Right lobe of liver (tissue), 4 donors: ENCODE data around the gene SLC16A12.

Experiments used
- POLR2A ChIP-seq: fragments of 450-650 bp; IDR thresholded peaks from one replicate; pipeline ENCODE4 v1.6.1; 2017; ENCODE audit warnings: antibody characterized with exemption, mild to moderate bottlenecking
- TF ChIP-seq, protein P1 (sequence below), 4 donors: fragments of 200-600 bp in 3 of 4; fragments of 450-650 bp in 1 of 4; IDR thresholded peaks; one replicate each; pipeline versions ENCODE4 v1.5.1 to v1.8.0; 2016 to 2022; ENCODE audit warnings: antibody characterized with exemption in 4 of 4, mild to moderate bottlenecking in 2 of 4
- donor health status: DM: no; HTN: no; CAD: no.
- donor health status: DM: no; HTN: no; CAD: no.
- donor health status: DM: no; HTN: yes; CAD: no.

DNA sequence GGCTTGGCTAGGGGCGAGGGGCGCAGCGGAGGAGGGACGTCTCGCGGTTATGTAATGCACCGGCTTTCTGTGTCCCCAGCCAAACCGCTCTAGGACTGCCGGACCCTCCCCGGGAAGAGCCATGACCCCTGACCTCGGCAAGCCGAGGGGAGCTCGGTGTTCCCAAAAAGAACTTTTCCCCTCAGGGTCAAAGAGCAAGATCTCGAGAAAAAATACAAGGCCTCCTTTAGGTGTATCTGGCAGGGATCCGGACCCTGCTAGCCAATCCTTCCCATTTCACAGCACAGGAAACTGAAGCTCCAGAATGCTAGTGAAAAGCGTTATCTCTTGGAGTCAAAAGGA lies 590 bp upstream of the SLC16A12 start:
- TF ChIP-seq, protein P1, sequence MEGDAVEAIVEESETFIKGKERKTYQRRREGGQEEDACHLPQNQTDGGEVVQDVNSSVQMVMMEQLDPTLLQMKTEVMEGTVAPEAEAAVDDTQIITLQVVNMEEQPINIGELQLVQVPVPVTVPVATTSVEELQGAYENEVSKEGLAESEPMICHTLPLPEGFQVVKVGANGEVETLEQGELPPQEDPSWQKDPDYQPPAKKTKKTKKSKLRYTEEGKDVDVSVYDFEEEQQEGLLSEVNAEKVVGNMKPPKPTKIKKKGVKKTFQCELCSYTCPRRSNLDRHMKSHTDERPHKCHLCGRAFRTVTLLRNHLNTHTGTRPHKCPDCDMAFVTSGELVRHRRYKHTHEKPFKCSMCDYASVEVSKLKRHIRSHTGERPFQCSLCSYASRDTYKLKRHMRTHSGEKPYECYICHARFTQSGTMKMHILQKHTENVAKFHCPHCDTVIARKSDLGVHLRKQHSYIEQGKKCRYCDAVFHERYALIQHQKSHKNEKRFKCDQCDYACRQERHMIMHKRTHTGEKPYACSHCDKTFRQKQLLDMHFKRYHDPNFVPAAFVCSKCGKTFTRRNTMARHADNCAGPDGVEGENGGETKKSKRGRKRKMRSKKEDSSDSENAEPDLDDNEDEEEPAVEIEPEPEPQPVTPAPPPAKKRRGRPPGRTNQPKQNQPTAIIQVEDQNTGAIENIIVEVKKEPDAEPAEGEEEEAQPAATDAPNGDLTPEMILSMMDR (IDR thresholded peaks at IDR 0.05), result no peak
- TF ChIP-seq POLR2A, result no peak
